OCI-LY7 (cell line): Measurements from ENCODE around the gene SMPD3.

Experiments
- EZH2phosphoT487 ChIP-seq: fragments of 200-600 bp; sonication (generic); IDR thresholded peaks from 2 replicates; pipeline ENCODE4 v1.6.1; 2018; ENCODE audit warnings: low read depth, borderline replicate concordance, mild to moderate bottlenecking, mixed run types, antibody characterized with exemption, low read length, moderate library complexity, mixed read lengths
- TF ChIP-seq, protein P1 (sequence below): fragments of 200-600 bp; sonication (generic); conservative IDR thresholded peaks from 2 replicates; pipeline ENCODE4 v1.5.1; 2014; ENCODE audit warnings: mild to moderate bottlenecking, antibody characterized with exemption, low read length, moderate library complexity, mixed read lengths

DNA sequence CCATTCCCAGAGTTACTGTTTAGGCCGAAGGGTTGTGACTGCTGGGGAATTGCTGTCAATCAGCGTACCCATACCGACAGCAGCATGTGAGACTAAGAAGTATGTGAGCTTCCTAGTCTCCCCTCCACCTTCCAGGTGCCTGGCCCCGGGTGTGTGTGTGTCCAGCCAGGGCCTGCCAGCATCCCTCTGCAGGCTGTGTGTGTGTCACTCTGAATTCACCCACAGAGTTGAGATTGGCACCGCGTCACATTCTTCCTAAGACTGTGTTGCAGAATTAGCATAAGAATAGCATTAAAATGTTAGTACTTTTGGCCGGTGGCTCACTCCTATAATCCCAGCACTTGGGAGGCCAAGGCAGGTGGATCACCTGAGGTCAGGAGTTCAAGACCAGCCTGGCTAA lies 105.7 kb downstream of the SMPD3 start:
- TF ChIP-seq, protein P1, sequence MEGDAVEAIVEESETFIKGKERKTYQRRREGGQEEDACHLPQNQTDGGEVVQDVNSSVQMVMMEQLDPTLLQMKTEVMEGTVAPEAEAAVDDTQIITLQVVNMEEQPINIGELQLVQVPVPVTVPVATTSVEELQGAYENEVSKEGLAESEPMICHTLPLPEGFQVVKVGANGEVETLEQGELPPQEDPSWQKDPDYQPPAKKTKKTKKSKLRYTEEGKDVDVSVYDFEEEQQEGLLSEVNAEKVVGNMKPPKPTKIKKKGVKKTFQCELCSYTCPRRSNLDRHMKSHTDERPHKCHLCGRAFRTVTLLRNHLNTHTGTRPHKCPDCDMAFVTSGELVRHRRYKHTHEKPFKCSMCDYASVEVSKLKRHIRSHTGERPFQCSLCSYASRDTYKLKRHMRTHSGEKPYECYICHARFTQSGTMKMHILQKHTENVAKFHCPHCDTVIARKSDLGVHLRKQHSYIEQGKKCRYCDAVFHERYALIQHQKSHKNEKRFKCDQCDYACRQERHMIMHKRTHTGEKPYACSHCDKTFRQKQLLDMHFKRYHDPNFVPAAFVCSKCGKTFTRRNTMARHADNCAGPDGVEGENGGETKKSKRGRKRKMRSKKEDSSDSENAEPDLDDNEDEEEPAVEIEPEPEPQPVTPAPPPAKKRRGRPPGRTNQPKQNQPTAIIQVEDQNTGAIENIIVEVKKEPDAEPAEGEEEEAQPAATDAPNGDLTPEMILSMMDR, result no peak
- no peak for TF ChIP-seq EZH2phosphoT487
